ENCODE data around the gene DRG1.

DNA sequence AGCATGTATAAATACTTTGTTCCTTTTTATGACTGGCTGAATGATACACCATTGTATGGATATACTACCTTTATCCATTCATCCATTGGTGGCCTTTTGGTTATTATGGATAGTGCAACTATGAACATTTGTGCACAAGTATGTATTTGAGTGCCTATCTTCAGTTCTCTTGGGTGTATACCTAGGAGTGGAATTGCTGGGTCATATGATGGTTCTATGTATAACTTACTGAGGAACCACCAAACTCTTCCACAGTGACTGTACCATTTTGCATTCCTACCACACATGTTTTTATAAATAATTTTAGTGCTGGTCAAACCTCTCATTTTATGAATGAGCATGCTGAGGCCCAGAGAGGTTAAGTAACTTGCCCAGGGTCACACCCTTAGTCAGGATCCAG lies 49.4 kb upstream of the DRG1 start:
- TF ChIP-seq CREB1 (CRISPR knock-in tag; IDR thresholded peaks at IDR 0.05; ENCODE audit: low read depth) (no peak), STAT1 (IDR thresholded peaks at IDR 0.05; ENCODE audit: unreplicated experiment) (no peak), POLR2AphosphoS5 (IDR thresholded peaks at IDR 0.05; ENCODE audit: low read depth) (no peak), EZH2phosphoT487 (IDR thresholded peaks at IDR 0.05; ENCODE audit: unreplicated experiment) (no peak), EZH2 (IDR thresholded peaks at IDR 0.05; ENCODE audit: low read depth, unreplicated experiment) (no peak), REST (IDR thresholded peaks at IDR 0.05; ENCODE audit: unreplicated experiment) (no peak), JUNB (IDR thresholded peaks at IDR 0.05; ENCODE audit: unreplicated experiment) (no peak), NANOG (IDR thresholded peaks at IDR 0.05; ENCODE audit: borderline replicate concordance) (no peak)
- TF ChIP-seq, protein P1, sequence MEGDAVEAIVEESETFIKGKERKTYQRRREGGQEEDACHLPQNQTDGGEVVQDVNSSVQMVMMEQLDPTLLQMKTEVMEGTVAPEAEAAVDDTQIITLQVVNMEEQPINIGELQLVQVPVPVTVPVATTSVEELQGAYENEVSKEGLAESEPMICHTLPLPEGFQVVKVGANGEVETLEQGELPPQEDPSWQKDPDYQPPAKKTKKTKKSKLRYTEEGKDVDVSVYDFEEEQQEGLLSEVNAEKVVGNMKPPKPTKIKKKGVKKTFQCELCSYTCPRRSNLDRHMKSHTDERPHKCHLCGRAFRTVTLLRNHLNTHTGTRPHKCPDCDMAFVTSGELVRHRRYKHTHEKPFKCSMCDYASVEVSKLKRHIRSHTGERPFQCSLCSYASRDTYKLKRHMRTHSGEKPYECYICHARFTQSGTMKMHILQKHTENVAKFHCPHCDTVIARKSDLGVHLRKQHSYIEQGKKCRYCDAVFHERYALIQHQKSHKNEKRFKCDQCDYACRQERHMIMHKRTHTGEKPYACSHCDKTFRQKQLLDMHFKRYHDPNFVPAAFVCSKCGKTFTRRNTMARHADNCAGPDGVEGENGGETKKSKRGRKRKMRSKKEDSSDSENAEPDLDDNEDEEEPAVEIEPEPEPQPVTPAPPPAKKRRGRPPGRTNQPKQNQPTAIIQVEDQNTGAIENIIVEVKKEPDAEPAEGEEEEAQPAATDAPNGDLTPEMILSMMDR (conservative IDR thresholded peaks at IDR 0.05; ENCODE audit: low read depth in 2 of 2): no peak

Data from GM23338 (cell line).